T-helper 2 cell treated with Interferon-gamma antibody and Interleukin-4, amounts not matched to agents 100 ng/mL and 5 ng/mL, for 36 hours (primary cell): ENCODE measurements around the gene SUN3. TPM values are rescaled to one million over a fixed set of nuclear protein-coding genes. Genes with fewer than 3 reads are reported as not detected.

Source experiments
- intact Hi-C: fragments of 100-400 bp; cut with micrococcal nuclease; formaldehyde crosslinking; loops from one replicate; pipeline ENCODE4 v1.15.1; 2023
- total RNA-seq: library from RNA; stranded (reverse); gene quantifications from 2 replicates; pipeline ENCODE4 v1.2.3, GENCODE V29; 2022

The SUN3 gene
- total RNA-seq, 1 donor from 2014 or later: 0.41 TPM

DNA sequence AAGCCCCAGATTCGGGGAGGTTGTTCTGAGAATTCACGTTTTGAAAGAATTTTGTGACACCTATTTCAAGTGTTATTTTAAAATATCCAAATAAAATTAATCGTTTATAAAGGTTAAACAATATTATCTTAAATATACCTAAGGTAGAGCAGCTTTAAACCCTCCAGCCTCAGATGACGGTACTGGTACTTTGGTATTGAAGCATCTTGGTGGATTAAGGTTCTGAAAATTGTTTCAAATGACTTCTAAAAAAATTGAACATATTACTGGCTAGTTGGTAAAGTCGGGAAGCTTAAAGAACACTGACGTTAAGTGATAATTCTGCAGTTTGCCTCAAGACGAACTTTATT lies 49.1 kb downstream of the SUN3 start:
- intact Hi-C loops: loop anchor here (1.0 kb wide), 6 partner anchors 11 to 130 kb away; partner anchors contain the start of genes C7orf57 and UPP1

DNA sequence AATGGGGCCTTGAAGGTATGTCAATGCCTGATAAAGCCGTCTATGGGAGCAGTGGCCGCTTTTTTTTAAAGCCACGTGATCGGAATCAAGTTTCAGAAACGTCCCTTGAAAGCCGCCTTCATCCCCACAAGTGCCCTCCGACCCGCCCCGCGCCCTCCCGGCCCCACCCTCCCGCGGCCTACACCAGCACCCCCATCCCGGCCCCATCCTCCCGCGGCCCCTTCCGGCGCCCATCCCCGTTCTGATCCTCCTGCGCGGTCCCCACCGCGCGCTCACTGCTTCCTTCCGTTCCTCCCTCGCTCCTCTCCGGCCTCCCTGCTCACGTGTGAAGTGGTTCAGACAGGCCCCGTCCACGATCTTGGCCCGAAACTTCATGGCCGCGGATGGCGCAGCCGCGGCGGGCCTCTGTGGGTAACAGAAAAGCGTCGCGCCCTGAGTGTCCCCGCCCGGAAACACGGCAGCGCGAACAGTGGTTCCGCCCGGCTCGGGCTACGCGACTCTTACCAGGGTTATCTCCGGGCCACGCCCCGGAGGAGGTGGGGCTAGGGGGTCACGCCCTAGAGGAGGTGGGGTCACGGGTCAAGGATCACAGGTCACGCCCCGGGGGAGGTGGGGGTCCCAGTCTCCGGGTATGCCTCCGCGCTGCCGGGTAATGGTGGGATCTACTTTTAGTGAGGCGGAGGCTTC lies 49.6 kb downstream of the SUN3 start, which contains the start of gene HUS1:
Gene HUS1 (minus strand): TSS at position 471 of the 687 bp plus-strand sequence. CDS start 96 bp downstream, at position 375.
- intact Hi-C loops: loop anchor here (1.0 kb wide), 6 partner anchors 12 to 131 kb away; partner anchors contain the start of genes C7orf57 and UPP1

DNA sequence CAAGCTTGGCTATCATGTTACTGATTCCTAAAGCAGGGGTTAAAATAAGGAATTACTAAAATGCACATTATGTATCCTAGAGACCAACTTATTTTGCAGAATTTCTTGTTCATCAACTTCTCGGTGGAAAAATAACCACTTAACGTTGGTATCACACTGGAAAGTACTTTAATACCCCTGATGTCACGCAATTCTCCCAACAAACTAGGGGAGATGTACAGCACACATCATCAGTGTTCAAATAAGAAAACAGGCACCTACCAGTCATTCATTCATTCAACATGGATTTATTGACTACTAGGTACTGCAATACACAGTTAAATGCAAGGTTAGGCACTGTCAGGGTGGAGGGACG lies 50.1 kb downstream of the SUN3 start:
- intact Hi-C loops: loop anchor here (1.0 kb wide), 6 partner anchors 13 to 132 kb away; partner anchors contain the start of genes C7orf57 and UPP1

DNA sequence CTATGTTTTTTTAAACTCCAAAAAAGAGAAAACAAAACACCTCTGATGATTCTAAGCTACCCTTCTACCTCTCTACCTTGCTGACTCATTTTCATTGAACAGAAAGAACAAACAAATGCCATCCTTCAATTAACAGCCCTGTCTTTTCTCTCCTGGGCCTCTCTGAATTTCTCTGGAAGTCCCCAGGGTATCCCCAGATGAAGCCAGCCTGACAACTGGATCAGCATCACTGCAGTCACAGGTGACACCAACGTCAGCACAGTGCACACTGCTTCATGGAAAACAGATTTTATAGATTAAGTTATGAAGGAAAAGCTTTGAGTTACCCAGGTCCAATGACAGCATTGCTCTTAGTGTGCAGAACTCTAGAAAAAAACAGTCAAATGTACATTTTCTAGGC lies 55.2 kb downstream of the SUN3 start:
- intact Hi-C loops: no loop called here

DNA sequence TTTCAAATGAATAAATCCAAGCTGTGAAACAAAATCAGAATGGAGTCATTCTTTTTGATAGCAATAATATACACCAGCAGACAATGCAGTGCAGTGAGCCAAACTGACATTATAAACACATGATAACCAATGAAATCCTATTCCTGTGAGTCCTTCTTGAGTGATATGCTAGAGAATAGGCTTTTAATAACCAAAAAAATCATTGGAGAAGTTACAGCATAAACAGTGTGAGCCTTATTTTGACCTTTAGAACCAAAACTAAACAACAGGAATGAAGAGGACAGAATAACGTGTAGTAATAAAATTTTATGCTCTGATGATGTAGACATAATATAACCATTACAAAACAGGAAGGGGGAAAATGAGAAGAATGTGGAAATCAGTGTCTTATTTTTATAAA lies 58.1 kb downstream of the SUN3 start:
- intact Hi-C loops: no loop called here

DNA sequence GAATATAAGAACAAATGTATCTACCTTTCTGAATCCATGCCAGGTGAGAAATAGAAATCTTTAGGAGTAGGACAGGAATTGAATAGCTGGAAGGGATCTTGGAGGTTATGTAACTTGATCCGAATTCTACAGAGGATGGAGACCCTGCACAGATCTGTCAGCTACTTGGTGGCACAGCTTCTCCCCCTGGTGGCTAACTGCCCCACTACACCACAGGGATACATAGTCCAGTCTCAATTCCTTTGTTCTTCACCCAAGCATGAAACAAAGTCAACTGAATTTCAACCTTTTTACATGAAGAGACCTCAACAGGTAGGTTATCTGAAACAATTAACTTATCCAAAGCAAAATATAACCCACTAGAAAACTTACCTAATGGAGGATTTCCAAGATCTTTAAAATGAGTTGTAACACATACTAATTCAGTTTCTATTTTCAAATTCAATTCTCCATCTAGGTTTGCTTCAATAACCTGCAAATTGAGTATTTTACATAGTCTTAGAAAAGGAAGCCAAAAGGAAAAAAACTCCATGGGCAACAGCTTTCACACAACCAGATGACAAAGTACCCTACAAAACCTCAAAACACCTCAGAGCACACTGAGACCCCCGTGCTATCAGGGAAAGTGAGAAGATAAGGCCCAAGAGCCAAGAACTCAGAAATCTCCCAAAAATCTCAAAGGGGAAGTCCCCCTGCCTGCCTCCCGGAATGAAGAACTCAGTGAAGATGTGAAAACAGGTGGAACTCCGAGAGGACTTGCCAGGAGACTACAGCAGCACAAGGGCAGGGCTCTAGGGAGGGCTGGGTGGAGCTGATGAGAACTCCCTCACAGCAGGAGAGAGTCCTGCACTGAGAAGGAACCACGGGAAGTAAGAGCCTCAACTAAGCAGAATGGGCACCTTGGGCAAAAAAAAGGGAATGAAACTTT lies 59.8 kb downstream of the SUN3 start:
- intact Hi-C loops: loop anchor here (1.0 kb wide), 1 partner anchor 24 kb away; no protein-coding TSS in a partner anchor

DNA sequence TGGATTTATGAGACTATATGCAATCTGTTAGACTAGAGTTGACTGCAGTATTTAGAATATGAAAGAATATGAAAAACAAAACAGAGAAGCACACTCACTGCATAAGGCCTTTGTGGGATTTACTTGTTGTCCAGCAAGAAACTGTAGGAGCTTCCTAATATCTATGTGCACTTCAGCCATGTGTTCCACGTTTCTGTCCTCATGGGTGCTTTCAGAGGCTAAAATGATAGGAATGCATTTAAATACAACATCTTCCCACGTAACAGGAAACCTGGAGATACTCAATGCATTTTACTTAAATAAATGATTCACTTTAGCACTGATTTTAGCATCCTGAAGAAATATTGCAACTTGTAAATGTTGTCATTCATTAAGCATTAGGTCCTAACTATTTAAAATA lies 61.2 kb downstream of the SUN3 start:
- intact Hi-C loops: no loop called here

DNA sequence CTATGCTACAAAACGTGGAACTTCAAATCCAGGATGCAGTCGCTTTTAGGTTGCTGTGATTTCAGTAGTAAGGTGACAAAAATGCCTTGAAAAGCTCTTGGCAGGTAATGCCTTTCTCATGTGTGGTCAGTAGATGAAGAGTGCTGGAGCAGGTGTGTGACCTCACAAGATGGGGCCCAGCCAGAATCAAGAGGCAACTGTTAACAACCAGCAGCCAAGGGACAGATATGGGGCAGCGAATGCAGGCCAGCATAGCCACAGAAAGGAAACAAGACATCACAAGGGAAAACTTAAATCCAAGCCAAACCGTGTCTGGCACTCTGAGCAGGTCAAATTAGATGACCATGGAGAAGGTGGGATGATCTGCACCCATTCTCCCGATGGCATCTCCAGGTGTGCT lies 61.8 kb downstream of the SUN3 start:
- intact Hi-C loops: no loop called here

DNA sequence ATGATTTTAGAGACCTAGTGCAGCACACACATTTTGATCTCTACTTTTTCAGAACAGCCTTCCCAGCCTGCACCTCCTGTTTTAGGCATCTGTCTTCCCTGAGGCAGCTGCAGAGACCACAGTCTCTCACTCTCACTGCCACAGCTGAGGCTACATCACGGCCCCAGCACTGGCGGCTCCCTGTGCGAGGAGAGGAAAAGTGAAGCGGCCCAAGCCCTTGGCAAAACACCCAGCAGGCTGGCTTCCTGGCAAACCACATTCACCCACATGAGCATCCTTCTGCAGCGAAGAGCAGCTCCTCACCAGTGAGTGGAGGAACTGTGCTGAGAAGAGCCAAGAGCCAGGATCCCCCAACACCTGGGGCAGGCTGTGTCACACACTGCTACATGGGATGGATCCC lies 63.5 kb downstream of the SUN3 start:
- intact Hi-C loops: no loop called here

DNA sequence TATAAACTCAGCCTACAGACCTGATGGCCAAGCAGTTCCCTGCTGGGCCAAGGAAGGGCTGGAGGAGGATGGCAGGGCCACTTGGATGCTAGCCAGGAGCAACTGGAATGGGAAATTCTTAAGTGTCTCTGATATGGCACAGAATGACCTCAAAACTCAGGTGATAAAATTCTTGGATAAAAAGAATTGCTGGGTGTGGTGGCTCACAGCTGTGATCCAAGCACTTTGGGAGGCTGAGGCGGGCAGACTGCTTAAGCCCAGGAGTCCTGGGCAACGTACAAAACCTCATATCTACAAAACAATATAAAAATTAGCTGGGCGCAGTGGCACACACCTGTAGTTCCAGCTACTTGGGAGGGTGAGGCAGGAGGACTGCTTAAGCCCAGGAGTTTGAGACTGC lies 66.6 kb downstream of the SUN3 start:
- intact Hi-C loops: no loop called here

DNA sequence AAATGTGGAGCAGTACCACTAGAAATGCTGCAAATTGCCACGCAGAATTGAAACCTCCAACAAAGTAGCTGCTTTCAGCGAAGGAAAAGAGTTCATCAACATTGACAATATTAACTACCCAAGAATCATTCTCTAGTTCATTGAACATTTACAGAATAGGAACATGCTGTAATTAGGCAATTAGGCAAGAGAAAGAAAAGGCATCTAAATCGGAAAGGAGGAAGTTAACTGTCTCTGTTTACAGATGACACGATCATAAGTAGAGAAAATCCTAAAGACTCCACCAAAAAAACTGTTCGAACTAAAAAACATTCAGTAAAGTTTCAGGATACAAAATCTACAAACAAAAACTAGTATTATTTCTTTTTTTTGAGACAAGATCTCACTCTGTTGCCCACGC lies 71.8 kb downstream of the SUN3 start:
- intact Hi-C loops: no loop called here

DNA sequence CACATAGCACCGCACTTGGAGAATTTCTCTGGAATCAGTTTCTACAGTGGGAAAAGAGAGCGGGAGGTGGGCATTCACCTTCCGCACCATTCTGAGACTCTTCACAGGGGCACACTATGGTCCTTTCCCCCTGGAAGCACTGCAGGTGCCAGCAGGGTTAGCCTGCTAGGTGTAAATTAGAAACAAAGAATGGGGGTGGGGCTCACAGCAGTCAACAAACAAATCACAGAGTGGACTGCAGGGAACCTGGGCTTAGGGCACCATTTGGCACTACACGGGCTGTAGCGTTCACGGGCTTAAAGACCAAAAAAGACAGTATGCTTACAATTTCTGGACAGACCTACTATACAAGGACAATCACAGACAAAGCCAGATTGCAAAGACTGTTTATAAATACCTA lies 72.7 kb downstream of the SUN3 start:
- intact Hi-C loops: no loop called here

DNA sequence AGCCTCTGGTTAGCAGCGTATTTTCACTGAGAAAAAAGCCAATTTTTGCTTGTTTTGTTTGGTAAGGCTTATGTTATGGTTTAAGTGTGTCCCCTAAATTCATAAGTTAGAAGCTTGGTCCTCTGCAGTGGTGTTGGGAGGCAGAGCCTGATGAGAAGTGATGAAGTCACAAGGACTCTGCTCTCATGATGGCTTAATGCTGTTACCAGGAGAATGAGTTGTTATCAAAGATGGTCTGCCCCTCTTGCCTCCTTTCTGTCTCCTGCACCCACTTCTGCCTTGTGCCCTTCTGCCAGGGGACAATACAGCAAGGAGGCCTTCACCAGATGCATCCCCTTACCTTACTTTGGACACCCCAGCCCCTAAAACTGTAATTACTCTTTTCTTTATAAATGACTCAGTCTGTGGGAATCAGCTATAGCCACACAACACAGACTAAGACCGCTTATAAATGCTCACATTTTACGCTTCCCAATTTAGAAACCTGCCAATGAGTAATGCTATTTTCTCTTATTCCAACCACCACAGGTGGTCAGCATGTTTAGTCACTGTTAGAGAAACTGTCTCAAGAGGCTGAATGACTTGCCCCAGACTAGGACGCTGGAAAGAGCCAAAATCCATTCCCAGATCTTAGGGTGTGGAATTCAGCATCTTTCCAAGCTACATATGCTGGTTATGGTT lies 74.5 kb downstream of the SUN3 start:
- intact Hi-C loops: no loop called here

DNA sequence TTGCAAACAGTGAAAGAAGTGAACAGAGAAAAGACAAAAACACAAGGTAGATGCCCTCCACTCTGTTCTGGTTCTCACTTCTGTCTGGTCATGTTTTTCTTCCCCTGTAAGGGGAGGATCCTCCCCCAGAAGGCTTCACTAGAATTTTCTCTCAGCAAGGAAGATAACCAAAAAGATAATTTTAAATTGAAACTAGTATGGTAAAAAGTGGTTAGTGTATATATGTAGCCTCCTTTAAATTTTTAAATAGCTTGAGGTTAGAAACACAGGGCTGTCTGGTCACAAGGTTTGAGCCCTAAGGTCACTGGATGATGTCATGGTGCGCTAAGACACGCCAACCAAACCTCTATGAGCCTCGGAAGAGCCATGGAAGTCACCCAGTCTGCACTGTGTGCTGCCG lies 75.1 kb downstream of the SUN3 start:
- intact Hi-C loops: no loop called here

DNA sequence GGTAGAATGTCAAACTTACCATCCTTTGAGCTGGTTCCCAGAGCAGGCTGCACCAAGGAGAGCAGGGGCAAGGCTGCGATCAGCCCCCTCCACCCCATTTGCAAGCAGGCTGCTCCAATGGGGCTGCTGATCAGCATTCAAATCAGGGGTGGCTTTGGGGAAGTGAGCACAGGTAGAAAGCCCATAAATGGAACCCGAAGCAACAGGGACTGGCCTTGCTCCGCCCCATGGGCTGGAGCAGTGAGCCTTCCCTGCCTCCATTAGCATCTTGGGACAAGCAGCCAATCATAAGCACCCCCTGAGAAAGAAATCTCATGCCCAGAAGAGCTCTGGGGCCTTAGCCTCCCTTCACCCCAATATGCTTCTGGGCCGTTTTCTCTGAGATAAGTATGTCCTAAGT lies 76.7 kb downstream of the SUN3 start:
- intact Hi-C loops: no loop called here

DNA sequence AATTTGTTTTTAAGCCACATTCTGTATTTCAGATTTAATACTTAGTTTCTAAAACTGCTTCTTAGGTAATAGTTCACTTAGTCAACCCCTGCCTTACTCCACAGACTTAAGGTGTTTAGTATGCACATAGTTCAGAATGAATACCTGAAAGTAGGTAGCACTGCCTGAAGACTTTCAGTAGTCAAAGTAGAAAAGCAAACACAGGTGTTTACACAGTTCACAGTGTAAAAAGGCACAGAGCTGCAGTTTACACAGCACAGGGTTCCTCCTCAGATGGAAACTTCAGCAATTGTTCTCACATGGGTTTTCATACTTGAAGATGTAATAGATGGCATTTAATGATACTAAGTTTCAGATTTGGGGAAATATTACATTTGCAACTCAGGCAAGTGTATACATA lies 77.5 kb downstream of the SUN3 start:
- intact Hi-C loops: no loop called here

DNA sequence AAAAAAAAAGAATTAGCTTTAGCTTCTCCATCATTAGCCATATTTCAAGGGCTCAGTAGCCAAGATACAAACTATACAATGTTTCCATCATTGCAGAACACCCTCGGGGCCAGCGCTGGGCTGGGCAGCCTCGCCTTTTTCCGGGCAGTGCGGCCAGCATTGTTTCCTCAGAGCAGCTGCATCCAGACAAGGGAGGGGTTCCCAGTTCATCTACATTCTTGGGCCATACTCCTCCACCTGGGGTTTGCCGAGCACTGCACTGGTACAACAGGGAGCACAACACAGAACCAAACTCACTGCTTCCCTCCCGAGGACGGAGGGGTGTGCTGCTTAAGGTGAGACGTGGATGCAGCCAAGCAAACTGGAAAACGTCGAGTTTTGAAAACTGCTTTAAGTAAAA lies 78.2 kb downstream of the SUN3 start:
- intact Hi-C loops: no loop called here

DNA sequence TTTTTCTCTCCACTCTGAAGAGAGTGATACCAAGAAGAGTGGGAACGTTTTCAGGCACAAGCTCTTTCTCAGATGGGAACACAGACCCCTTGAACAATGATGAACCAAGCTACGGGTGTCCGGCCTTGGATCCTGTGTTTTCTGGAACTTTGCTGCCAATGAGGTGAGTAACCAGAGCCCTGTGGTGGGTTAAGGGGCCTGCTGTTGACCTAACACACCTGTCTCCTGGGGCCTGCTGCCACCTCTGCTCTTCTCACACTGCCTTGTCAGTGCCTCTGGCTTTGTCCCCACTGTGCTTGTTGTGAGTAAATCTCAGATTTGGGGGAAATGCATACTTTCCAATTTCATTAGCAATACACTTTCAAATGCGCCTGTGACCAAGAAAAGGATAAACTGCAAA lies 79.2 kb downstream of the SUN3 start:
- intact Hi-C loops: no loop called here

DNA sequence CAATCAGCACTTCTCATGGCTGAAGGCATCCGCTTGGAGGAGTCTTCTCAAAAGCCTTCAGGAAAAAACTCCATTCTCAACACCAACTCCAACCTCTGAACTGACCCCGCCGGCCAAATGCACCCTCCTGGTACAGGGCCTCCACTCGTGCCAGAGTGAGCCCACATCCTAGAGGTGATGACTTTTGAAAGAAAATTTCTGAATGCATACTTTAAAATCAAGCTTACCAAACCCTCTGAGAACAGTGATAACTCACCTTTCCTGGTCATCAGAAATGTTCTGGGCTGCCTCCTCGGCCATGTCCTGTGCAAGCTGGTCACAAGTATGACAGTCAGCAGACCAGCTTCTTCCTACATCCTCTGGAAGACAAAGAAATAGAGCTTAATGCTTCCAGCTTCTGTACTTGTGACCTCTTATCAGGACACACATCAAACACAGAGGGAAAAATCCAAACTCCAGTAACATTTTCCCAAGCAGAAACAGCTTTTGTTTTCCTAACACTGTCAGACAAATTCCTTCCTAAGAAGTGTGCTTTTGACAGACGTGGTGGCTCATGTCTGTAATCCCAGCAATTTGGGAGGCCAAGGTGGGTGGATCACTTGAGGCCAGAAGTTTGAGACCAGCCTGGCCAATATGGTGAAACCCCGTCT lies 80.6 kb downstream of the SUN3 start, which contains the start of gene PKD1L1:
Gene PKD1L1 (minus strand): TSS at position 326 of the 650 bp plus-strand sequence. CDS start 26 bp downstream, at position 300.
- intact Hi-C loops: no loop called here

DNA sequence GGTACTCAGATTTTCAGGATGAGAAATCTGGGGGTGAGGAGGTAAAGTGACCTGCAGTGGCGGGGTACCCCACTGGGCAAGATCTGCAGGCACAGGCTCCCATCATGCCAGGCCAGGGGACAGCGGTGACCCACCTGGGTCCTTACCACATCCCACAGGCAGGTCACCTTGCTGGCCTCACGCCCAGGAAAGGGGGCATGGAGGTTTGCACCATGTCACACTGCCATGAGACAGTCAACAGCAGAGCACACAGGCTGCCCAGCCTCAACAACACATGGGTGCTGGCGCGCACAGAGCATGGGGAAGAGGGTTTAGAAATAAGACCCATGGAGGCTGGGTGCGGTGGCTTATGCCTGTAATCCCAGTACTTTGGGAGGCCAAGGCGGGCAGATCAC lies 81.6 kb downstream of the SUN3 start:
- intact Hi-C loops: no loop called here
